MM.1S (cell line): ENCODE data around the gene MRGPRG.

Source experiments
- EZH2 ChIP-seq: fragments of 300-600 bp; sonication (generic); optimal IDR thresholded peaks from 2 replicates; pipeline ENCODE3; 2017; ENCODE audit warnings: low read depth, mild to moderate bottlenecking, antibody characterized with exemption, low read length, mixed read lengths
- EZH2phosphoT487 ChIP-seq: fragments of 300-600 bp; sonication (generic); IDR thresholded peaks from 2 replicates; pipeline ENCODE4 v1.6.1; 2018; ENCODE audit warnings: antibody characterized with exemption, low read length
- TF ChIP-seq, protein P1 (sequence below): fragments of 300-600 bp; sonication (generic); IDR thresholded peaks from 2 replicates; pipeline ENCODE4 v1.5.1; 2016; ENCODE audit warnings: antibody characterized with exemption, low read length, mixed read lengths

DNA sequence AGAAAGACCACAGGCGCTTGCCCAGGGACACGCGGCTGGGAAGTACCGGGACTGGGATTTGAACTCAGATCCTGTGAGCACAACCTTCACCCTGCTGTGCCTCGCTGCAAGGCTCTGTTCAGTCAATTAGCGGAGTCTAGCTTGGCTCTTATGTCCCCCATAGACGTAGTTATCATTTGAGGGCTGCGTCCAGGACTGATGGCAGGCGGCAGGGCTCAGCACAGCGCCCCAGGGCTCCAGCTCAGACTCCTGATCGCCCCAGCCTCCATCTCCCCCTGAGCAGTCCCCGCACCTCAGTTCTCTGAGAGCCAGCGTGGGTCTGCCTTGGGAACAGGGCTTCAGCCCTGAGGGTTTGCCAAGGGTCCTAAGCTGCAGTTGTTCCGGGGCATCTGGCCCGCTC is 19.8 kb downstream of the MRGPRG start:
- TF ChIP-seq, protein P1, sequence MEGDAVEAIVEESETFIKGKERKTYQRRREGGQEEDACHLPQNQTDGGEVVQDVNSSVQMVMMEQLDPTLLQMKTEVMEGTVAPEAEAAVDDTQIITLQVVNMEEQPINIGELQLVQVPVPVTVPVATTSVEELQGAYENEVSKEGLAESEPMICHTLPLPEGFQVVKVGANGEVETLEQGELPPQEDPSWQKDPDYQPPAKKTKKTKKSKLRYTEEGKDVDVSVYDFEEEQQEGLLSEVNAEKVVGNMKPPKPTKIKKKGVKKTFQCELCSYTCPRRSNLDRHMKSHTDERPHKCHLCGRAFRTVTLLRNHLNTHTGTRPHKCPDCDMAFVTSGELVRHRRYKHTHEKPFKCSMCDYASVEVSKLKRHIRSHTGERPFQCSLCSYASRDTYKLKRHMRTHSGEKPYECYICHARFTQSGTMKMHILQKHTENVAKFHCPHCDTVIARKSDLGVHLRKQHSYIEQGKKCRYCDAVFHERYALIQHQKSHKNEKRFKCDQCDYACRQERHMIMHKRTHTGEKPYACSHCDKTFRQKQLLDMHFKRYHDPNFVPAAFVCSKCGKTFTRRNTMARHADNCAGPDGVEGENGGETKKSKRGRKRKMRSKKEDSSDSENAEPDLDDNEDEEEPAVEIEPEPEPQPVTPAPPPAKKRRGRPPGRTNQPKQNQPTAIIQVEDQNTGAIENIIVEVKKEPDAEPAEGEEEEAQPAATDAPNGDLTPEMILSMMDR = no peak
- TF ChIP-seq EZH2 = no peak
- no peak for TF ChIP-seq EZH2phosphoT487
